ENCODE measurements around the gene SNX8. TPM values are rescaled to one million over a fixed set of nuclear protein-coding genes. Genes with fewer than 3 reads are reported as not detected.

Gene SNX8
- total RNA-seq, 2 experiments from 2014 or later = 31.7 to 36.8 TPM

- ChIA-PET CTCF (interaction anchor here (0.9 to 1.9 kb wide), 4 partner anchors 11 to 113 kb away, joined by 3 to 8 read pairs (median 4); no protein-coding TSS in a partner anchor), POLR2A (interaction anchor here (0.6 to 3.3 kb wide), 17 partner anchors 10 to 1417 kb away, joined by 3 to 20 read pairs (median 4); partner anchors contain the start of genes MRM2 and NUDT1)
- TF ChIP-seq CTCF (IDR thresholded peaks at IDR 0.05) = no peak
- no peaks in the 10 kb centered on the region for H3K9me3 Mint-ChIP-seq
- H3K36me3 Mint-ChIP-seq (ENCODE audit: low read depth) = peaks cover 41% of the 10 kb centered on the region
- intact Hi-C loops (cut with micrococcal nuclease) = no loop called here
- peaks cover 35% of the 10 kb centered on the region for H3K4me1 Mint-ChIP-seq (ENCODE audit: low read depth)
- ATAC-seq (no peak), DNase-seq (peak; percentile 22)
- H3K27me3 Mint-ChIP-seq = no peaks in the 10 kb centered on the region
- peak overlapping the region; percentile 99 for H3K27ac Mint-ChIP-seq
- peak overlapping the region; percentile 90 for H3K4me3 Mint-ChIP-seq
Observed at GRCh38 chr7:2354939-2355704, 40.9 kb upstream of the SNX8 start.

- ChIA-PET POLR2A (interaction anchor here (0.6 to 2.4 kb wide), 17 partner anchors 10 to 1416 kb away, joined by 3 to 13 read pairs (median 4); partner anchors contain the start of genes CHST12, MRM2, NUDT1 and SNX8), CTCF (no interaction called here)
- DNase-seq (peak; percentile 93), ATAC-seq (peak; percentile 87)
- TF ChIP-seq CTCF (IDR thresholded peaks at IDR 0.05) = no peak
- H3K9me3 Mint-ChIP-seq = no peaks in the 10 kb centered on the region
- no peaks in the 10 kb centered on the region for H3K27me3 Mint-ChIP-seq
- peaks cover 35% of the 10 kb centered on the region for H3K36me3 Mint-ChIP-seq (ENCODE audit: low read depth)
- peak within 1 kb of the TSS; percentile 90 for H3K4me3 Mint-ChIP-seq
- peaks cover 30% of the 10 kb centered on the region for H3K4me1 Mint-ChIP-seq (ENCODE audit: low read depth)
- intact Hi-C loops (cut with micrococcal nuclease) = no loop called here
- peak within 1 kb of the TSS; percentile 99 for H3K27ac Mint-ChIP-seq
Observed at GRCh38 chr7:2354186-2354938, 40.1 kb upstream of the SNX8 start, which contains the start of gene EIF3B. EIF3B (plus strand) TSS chr7:2354827; CDS start chr7:2354922, 95 bp downstream.

- no peak for TF ChIP-seq CTCF (IDR thresholded peaks at IDR 0.05)
- DNase-seq (peak; percentile 93), ATAC-seq (peak; percentile 72)
- POLR2A ChIA-PET = interaction anchor here (0.6 to 2.4 kb wide), 15 partner anchors 9 to 116 kb away, joined by 3 to 13 read pairs (median 4); partner anchors contain the start of genes CHST12, MRM2, NUDT1 and SNX8
- CTCF ChIA-PET = no interaction called here
- Mint-ChIP-seq H3K4me3 (peak overlapping the region; percentile 90), H3K36me3 (ENCODE audit: low read depth) (peaks cover 32% of the 10 kb centered on the region), H3K9me3 (no peaks in the 10 kb centered on the region), H3K4me1 (ENCODE audit: low read depth) (peaks cover 25% of the 10 kb centered on the region), H3K27ac (peak overlapping the region; percentile 99), H3K27me3 (no peaks in the 10 kb centered on the region)
- intact Hi-C loops (cut with micrococcal nuclease) = no loop called here
Observed at GRCh38 chr7:2353936-2354185, 39.6 kb upstream of the SNX8 start.

- no peaks in the 10 kb centered on the region for H3K27me3 Mint-ChIP-seq
- no peak for TF ChIP-seq CTCF (IDR thresholded peaks at IDR 0.05)
- no peaks in the 10 kb centered on the region for H3K9me3 Mint-ChIP-seq
- H3K27ac Mint-ChIP-seq = peak overlapping the region; percentile 99
- ChIA-PET CTCF (no interaction called here), POLR2A (interaction anchor here (0.6 to 2.4 kb wide), 14 partner anchors 9 to 115 kb away, joined by 3 to 13 read pairs (median 4); partner anchors contain the start of genes CHST12, MRM2, NUDT1 and SNX8)
- ATAC-seq (peak; percentile 1), DNase-seq (no peak)
- intact Hi-C loops (cut with micrococcal nuclease) = no loop called here
- H3K4me1 Mint-ChIP-seq (ENCODE audit: low read depth) = peaks cover 25% of the 10 kb centered on the region
- peaks cover 32% of the 10 kb centered on the region for H3K36me3 Mint-ChIP-seq (ENCODE audit: low read depth)
- peak overlapping the region; percentile 90 for H3K4me3 Mint-ChIP-seq
Observed at GRCh38 chr7:2353113-2353935, 39.1 kb upstream of the SNX8 start.

Measured in activated CD8-positive, alpha-beta T cell treated with anti-CD3 and anti-CD28 coated beads for 36 hours (primary cell).